CD4-positive, alpha-beta T cell treated with Interleukin-17A for 1 hour (primary cell): Measurements from ENCODE around the gene SLC35F3.

Experiments
- DNase-seq: peaks from one replicate; pipeline ENCODE4 v3.0.0-alpha.2; 2020

The SLC35F3 gene

DNA sequence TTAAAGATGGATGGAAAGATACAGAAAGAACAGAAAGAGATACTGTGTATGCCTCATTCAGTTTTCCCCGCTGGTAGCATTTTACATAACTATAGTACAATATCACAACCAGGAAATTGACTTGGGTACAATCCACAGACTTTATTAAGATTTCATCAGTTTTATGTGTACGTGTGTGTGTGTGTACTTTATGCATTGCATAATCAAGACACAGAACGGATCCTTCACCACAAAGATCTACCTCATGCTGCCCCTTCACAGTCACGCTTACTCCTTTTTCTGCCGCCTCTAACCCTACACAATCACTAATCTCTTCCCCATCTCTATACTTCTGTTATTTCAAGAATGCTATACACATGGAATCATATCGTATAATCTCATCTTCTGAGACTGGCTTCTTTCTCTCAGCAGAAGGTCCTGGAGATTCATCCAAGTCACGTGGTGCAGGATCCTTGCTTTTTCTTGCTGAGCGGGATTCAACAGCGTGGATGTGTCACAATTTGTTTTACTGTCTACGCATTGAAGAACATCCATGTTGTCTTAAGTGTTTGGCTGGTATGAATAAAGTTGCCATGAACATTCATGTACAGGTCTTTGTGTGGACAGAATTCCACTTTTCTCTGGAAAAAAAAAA, 76.7 kb downstream of the SLC35F3 start:
- no peak for DNase-seq

DNA sequence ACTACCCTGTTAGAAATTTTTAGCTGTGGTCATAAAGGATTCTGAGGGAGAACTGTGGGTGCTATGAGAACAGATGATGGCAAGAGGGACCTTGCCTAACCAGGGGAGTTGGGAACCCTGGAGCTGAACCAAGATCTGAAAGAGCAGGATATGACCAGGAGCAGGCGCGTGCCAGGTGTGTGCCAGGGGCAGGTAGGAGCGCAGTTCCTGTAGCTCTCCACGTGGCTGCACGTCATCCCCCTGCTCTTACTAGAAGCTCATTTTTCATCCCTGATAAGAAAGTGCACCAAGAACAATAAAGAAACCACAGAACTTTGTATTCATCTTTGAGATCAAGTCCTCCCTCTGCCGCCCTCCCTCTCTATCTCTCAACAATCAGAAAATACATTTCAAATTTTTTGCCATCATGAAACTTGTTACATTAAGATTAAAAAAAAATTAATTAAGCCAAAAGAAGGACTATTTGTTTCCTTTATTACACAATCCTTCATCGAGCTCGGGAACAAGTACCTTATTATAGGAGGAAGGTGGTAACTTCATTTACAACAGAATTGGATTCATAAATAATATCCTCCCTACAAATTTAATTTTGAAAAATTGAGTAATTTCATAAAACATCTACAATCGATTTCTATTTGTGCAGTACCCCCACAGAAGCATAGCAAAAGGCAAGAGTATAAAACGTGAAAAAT, 78.5 kb downstream of the SLC35F3 start:
- DNase-seq, result no peak

DNA sequence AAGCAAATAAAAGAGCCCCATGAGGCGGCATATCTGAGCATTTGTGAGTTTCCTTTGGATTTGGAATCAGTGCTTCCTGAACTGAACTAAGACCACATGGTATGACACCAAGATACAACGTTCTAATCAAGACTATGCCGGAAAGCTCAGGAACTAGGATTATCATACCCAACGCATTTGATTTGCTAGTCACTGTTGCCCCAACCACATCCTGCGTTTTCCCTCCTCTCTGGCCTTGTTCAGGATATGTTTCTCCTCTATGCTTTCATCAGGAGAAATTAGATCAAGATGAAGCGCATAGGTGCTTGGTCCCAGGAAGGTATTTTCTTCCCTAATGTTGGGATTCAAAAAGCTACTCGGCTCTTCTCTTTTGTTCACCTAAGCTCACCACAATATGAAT, 79.3 kb downstream of the SLC35F3 start:
- DNase-seq, result no peak

DNA sequence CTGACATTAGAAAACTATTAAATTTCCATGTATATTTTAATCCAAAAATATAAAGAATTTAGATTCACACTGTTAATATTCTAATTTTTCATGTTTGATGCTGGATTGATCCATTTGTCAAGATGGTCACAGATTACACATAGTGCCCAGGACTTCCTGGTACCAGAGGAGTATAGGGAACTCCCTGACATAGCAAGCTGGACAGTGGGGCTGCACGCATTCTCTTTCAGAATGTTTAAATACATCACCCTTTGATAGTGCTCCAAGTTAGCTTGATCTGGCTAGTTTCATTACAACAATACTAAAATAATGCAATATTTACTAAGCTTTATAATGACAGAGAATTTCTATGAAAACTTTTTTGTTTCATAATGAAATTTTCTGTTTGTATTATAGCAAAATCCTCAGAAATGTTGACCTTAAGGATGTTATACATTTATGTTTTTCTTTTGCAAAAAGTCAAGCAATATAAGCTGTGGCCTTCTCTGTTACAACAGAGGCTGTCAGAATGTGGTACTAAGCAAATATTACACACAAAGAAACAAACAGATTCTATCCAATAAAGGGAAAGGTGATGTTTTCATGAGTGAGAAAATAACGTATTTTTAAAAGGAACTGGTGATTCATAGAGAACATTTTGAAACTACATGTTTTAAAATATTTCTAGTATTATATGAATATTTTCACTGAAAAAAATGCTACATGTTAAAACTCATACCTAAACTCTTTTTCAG, 84.7 kb downstream of the SLC35F3 start:
- no peak for DNase-seq

DNA sequence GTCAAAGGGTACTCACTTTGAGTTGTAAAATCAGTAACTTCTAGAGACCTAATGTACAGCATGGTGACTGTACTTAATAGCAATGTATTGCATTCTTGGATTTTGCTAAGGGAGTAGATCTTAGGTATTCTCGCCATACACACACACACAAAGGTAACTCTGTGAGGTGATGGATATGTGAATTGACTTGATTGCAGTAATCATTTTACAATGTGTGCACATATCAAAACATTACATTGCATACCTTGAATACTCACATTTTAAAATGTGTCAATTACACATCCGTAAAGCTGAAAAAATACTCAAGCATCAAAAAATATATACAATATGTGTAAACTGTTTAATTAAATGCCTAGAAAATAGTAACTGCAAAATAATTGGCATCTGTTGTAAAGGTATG, 86.0 kb downstream of the SLC35F3 start:
- no peak for DNase-seq

DNA sequence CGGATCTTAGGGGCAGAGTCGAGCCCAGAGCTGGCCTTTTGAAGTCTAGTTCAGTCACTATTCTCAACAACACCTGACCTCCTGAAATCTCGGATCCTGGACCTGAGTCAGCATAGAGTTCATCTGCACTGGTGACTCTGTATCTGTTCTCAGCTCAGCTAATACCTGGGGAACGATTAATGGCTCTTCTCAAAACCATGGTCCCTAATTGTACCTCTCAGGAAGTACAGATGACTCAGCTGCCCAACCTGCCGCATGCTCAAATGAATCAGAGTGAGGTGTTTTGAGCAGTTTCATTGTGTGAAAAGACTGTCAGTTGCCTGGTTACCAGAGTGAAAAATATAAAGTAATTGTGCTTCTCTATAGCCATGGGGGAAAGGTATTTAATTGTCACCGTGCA, 89.2 kb downstream of the SLC35F3 start:
- no peak for DNase-seq

DNA sequence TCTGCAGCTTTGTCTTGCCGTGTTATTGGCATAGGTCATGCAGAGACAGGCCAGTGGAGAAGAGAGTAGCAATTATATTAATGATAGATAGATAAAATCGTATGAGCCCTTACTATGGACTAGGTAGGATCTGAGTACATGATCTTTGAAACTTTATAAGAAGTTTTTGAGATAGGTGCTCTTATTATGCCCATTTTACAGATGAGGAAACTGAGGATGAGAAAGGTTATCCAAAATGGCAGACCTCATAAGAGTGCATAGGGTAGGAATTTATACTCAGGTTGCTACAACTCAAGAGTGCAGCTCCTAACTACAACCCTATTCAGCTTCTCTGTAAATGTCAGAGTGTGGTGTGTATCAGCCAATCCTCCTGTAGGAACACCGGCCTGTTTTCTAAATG, 89.6 kb downstream of the SLC35F3 start:
- DNase-seq, result no peak

DNA sequence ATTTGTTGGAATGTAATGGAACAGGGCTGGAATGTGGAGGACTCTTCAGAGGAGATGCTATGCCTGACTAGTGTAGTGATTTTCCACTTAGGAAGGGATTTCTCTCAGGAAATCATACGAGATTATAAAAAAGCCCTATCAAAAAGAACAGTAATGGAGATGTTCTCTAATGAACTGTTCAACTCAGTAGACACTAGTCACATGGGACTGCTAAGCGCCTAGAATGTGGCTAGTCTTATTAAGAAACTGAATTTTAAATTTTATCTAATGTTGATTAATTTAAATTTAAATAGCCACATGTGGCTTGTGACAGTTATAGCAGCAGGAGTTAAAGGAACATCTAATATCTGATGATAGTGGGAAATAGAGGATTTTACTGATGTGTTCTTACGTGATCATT, 94.0 kb downstream of the SLC35F3 start:
- no peak for DNase-seq

DNA sequence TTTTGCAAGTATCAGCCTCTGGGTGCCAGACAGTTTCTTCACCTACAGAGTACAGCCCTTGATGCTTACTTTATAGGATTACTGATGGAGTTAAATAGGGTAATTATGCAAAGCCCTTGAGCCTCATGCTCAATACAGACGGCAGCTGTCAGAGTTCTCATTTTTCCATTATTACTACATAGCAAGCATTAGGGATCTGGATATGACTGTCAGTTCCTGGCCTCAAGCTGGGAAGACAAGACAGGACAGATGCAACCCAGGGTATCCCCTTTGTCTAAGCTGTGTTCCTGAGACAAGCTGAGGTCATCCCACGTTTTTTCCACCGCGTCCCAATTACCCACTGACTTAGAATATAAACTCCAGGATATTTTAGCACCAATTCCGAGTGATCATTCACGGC, 94.4 kb downstream of the SLC35F3 start:
- no peak for DNase-seq

DNA sequence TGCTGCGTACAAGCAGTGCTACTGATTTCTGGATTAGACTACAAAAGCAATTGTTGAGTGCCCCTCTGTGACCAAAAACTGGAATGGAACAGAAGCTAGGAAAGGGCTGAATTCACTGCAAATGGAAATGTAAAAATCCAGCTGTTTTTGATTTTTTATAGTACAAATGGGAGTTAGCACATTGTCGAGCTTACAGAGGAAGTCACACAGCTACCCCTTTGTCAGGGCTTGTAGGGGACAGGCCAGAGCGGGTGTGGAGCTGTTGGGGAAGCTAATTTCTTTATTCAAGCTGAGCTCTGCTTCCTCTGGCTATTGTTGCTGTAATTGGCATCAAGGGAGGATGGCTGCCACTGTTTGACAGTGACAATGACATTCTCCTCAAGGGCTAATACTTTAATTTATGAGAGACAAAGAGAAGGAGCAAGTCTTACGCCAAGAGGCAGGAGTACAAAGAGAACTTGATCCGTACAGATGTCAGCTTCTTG, 96.1 kb downstream of the SLC35F3 start:
- no peak for DNase-seq

DNA sequence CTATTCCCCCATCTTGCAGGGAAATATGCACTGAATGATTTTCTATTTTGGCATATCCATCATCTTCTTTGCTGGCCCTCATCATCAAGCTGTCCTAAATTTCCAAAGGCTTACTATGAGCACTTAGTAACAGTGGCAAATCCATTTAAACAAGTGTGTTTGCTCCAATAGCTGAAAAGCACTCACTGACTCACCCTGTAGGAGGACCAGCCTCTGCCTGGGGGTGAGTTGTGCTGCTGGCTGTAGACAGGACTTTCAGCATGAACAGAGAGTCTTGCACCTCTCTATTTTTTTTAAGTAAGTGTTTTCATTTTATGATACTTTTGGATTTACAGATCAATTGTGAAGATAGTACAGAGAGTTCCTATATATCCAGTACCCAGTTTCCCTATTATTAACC, 97.3 kb downstream of the SLC35F3 start:
- DNase-seq, result no peak

DNA sequence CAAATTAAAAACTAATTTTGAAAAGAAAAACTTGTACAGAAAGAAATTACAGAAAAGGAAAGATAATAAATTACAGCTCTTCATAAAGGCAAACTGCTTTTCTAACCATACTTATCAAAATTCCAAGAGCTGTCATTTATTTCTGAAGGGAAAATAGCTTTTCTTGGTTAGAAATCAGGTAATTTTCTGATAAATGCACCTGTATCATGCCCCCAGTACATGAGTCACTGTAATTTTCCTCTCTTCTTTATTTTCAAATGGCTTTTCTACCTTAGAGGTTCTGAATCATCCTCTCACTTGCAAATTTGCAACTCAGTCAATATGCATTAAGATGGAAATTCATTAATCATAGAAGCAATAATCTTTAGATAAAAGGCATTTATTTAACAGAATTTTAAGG, 100.1 kb downstream of the SLC35F3 start:
- DNase-seq, result no peak

DNA sequence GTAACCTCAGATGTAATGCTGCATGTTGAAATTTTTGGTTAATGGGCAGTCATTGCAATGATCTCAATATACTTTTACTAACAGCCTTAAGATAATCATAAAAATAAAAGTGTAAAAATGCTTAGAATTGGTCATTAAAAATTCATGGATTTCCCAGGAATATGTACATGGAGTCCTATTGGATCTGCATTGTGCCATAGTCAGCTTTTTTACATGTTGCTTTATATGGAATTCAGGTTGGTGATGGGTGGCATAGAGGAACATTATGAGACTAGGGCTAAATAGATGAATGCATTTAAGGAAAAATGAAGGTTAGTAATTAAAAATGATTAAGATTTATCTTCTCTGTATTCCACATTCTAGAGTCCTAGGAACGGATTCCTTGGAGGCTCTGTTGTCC, 103.2 kb downstream of the SLC35F3 start:
- no peak for DNase-seq

DNA sequence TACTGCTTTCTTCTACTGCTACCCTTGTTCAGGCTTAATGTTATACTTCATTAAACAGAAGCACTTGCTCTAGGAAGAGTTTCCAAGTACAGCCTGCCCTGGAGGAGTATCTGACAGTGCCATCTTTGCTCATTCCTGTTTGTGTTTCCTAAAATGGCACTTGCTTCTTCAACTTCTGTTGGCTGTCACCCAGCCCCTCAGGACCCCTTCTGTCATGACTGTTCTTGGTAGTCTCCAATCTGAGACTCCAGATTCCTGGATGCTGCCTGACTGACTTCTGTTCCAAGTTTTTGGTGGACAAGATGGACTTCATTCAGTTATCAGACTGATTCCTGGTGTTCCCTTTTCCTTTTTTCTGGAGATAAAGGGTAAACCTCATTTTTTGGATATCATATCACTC, 104.1 kb downstream of the SLC35F3 start:
- DNase-seq, result no peak

DNA sequence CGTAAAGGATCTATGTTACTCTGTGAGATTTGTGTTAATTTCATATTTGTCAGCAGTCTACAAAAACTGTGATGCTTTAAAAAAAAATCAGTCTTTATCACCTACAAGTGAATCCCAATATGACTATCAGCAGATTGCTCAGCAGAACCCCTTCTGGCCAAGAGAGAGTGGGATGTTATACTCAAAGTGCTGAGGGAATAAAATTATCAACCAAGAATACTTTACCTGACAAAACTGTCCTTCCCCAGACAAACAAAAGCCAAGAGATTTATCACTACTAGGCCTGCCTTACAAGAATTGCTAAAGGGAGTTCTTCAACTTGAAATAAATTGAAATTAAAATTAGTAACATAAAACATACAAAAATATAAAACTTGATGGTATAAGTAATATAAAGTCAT, 105.2 kb downstream of the SLC35F3 start:
- no peak for DNase-seq

DNA sequence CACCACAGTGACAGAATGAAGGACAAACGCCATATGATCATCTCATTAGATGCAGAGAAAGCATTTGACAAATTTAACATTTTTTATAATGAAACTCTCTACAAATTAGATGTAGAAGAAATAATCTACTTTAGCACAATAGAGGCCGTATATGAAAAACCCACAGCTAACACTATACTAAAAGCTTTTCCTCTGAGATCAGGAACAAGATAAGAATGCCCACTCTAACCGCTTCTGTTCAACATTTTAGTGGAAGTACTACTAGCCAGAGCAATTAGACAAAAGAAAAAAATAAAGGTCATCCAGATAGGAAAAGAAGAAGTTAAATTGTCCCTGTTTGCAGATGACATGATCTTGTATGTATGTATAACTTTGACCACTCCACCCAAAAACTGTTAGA, 109.7 kb downstream of the SLC35F3 start:
- DNase-seq, result no peak

DNA sequence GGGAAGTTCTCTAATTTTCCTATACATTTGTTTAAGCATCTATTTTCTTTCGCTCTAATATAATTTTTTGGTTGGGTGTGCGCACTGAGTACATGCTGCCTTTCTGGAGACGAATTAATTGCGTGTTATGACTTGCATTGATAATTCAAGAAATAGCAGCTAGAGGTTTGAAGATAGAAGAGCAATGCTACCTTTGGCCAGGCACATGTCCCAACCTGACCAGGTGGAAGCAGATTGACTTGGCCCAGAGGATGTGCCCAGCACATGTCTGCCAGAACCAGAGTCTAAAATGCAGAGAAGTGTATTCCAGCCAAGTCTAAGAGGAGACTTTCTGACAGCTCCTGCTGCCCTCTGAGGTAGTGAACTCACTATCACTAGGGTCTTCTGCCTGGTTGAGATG, 114.3 kb downstream of the SLC35F3 start:
- no peak for DNase-seq

DNA sequence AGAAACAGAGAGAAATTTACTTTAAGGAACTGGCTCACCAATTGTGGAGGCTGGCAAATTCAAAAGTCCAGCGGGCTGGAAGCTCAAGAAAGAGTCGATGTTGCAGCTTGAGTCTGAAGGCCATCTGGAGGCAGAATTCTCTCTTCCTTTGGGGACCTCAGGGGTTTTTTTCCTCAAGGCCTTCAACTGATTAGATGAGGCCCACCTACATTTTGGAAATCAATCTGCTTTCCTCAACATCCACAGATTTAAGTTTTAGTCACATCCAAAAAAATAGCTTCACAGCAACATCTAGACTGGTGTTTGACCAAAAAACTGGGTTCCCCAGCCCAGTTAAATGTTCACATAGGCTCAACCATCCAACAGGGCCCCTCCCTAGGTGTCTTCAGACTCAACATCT, 114.9 kb downstream of the SLC35F3 start:
- DNase-seq, result no peak

DNA sequence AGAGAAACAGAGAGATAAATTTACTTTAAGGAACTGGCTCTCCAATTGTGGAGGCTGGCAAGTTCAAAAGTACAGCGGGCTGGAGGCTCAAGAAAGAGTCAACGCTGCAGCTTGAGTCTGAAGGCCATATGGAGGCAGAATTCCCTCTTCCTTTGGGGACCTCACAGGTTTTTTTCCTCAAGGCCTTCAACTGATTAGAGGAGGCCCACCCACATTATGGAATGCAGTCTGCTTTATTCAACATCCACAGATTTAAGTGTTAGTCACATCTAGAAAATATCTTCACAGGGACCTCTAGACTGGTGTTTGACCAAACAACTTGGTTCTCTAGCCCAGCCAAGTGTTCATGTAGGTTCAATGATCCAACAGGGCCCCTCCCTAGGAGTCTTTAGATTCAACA, 117.8 kb downstream of the SLC35F3 start:
- no peak for DNase-seq

DNA sequence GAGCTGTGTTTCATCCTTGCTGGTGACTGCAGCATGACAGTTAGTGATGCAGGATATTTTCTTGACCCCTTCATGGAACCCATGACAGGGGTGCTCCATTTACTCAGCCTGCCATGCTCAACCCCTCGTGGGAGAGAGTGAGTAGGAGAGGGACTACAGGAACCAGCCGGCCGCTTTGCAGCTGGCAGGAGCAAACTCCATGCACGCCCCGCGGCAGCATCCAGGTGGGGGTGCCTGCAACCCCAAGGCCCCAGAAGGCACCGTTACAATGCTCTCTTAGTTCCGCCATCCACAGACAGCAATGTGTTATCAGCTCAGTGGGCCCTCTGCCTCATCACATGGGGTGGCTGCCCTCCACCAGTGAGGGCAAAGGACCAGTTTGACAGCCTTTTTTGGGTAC, 135.1 kb downstream of the SLC35F3 start:
- DNase-seq, result no peak

DNA sequence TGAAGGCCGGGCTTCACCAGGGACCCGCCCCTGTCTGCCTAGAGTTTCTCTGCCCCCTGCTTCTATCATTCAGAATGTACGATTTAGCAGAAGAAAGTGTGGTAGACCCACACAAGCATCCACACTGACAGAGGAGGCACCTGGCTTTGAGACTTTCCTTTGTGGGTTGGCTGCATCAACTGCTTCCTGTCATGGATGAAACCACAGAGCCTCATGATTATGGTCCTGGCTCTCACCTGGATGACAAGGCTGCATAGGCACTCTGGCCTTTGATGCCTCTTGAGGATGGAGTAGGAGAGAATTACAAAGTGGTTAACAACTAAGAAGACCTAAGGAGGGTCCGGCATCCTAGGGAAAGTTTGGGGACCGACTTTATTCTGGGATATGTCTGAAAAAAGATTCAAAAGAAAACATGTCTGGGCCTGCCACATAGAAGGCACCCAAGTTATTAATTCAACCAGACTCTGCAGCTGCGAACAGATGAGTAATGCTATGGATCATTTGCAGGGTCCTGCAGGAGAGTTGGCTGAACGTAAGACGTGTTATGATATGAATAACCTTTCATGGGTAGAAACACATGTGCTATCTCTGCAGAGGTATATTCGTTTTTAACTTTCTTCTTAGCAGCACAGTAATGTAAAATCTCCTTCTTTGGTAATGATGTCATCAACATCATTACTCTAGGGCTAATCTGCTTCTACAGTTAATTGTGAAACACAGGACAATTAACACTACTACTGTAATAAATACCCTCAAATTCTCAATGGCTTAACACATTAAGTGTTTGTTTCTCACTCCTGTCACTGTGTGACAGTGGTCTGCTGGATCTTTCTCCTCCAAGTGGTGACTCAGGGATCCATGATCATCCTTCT, 136.2 kb downstream of the SLC35F3 start:
- no peak for DNase-seq

DNA sequence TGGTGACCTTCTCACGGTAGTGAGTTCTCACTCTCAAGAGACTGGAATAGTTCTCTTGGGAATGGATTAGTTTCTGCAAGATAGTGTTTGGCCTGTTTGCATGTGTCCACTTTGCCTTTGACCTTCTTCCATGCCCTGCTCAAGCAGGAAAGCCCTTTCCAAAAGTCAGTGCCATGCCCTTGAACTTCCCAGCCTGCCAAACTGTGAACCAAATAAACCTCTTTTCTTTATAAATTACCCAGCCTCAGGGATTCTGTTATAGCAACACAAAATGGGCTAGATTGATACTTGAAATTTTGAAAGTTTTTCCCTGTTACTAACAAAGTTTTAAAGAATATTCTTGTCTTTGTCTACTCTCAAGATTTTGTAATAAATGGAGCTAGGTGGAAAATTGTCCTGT, 139.6 kb downstream of the SLC35F3 start:
- no peak for DNase-seq

DNA sequence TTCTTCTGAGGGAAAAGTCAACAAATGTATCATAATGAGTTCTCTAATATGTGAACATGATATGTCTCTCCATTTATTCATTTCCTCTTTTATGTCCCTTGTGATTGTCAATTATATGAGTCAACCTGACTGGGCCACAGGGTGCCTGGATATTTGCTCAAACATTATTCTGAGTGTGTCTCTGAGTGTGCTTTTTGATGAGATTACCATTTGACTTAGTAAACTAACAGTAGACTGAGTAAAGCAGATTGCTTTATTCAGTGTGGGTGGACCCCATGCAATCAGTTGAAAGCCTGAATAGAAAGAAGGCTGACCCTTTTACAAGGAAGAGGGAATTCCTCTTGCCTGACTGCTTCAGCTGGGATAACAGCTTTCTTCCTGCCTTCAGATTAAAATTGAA, 142.6 kb downstream of the SLC35F3 start:
- DNase-seq, result no peak
